A549 (cell line): Measurements from ENCODE around the gene GRAP2.

Experiments used
- CHD4 ChIP-seq: fragments of 200-600 bp; sonication (generic); IDR thresholded peaks from 2 replicates; pipeline ENCODE4 v1.6.1; 2016; ENCODE audit warnings: antibody characterized with exemption, mild to moderate bottlenecking, borderline replicate concordance
- CTCF ChIP-seq: fragments of >200 bp; sonication (Bioruptor Twin); formaldehyde crosslinking; IDR thresholded peaks from 3 replicates; pipeline ENCODE4 v1.5.1; 2016
- ELK1 ChIP-seq: fragments of 150-350 bp; IDR thresholded peaks from 2 replicates; pipeline ENCODE4 v1.6.1; 2014; ENCODE audit warnings: low read depth, mild to moderate bottlenecking, low read length
- HOXA7 ChIP-seq: fragments of 250-450 bp; sonication (Bioruptor Pico); IDR thresholded peaks from 2 replicates; pipeline ENCODE4 v1.5.0; 2020; ENCODE audit warnings: mild to moderate bottlenecking, moderate library complexity
- MAFK ChIP-seq: fragments of 450-650 bp; IDR thresholded peaks from 2 replicates; pipeline ENCODE4 v1.6.1; 2014; ENCODE audit not compliant: partially characterized antibody
- POLR2A ChIP-seq: IDR thresholded peaks from 2 replicates; pipeline ENCODE4 v1.6.1; 2012; ENCODE audit warnings: mild to moderate bottlenecking, low read length
- REST ChIP-seq: fragments of 200-600 bp; sonication (generic); IDR thresholded peaks from 2 replicates; pipeline ENCODE4 v1.6.1; 2016; ENCODE audit warnings: antibody characterized with exemption, mild to moderate bottlenecking, moderate library complexity
- SREBF2 ChIP-seq: fragments of 450-650 bp; IDR thresholded peaks from 2 replicates; pipeline ENCODE4 v1.6.1; 2014; ENCODE audit warnings: mild to moderate bottlenecking, moderate library complexity

GRCh38 chr22:39936523-39937145 lies 35.8 kb downstream of the GRAP2 start:
- TF ChIP-seq CTCF (no peak), CHD4 (no peak), POLR2A (no peak), MAFK (no peak), REST (no peak), HOXA7 (CRISPR knock-in tag) (no peak), SREBF2 (no peak), ELK1 (no peak)
